HG03469 (cell line): ENCODE measurements around the gene NMNAT2.
A peak's percentile ranks its signal among the peaks of the same experiment; 100 is the strongest.
"Not testable (repeated sequence)": the region's sequence is repeated elsewhere in the genome, so short reads cannot be mapped to it uniquely, and the experiment has no call there.

ENCODE experiments used
- ATAC-seq: cut with Tn5 transposase; IDR thresholded peaks from one replicate; pipeline ENCODE4 v1.9.1; 2021; ENCODE audit warnings: mild to moderate bottlenecking, moderate library complexity, moderate number of reproducible peaks; ENCODE audit not compliant: unreplicated experiment

NMNAT2 gene

DNA sequence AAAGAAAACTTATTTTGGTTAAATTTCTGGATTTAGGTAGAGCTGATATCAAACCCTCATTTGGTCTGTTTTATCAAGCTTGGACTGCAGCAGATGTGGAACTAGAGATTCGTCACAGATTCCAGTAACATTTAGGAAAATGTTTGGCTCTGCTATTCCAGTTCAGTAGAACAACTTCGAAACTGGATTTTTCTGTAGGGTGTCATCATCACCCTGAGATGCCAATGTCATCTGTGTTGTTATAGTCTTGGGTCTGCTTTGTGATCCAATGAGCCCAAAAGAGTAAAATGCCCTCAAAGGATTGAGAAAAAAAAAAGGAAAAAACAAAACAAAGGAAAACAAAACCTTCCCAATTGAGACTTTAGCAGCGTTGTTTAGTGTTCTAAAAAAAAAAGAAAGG lies 176.7 kb downstream of the NMNAT2 start:
- no peak for ATAC-seq

DNA sequence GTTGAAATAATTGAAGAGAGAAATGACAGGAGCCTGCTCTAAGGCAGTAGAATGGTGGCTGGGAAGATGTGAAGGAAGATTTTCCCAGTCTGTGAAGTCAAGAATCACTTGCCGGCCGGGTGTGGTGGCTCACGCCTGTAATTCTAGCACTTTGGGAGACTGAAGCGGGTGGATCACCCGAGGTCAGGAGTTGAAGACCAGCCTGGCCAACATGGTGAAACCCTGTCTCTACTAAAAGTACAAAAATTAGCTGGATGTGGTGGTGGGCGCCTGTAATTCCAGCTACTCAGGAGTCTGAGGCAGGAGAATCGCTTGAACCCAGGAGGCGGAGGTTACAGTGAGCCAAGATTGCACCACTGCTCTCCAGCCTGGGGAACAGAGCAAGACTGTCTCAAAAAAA lies 177.3 kb downstream of the NMNAT2 start:
- not testable (repeated sequence) for ATAC-seq

DNA sequence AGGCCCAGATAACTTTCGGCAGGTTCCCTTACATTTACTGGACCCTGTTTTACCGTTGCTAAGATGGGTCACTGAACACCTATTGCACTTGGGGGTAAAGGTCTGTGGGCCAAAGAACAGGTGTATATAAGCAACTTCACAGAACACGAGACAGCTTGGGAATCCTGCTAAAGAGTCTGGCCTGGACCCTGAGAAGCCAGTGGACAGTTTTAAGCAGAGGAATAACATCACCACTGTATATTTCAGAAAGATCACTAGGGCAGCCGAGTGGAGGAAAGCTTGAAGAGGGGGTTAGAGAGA lies 177.7 kb downstream of the NMNAT2 start:
- no peak for ATAC-seq

DNA sequence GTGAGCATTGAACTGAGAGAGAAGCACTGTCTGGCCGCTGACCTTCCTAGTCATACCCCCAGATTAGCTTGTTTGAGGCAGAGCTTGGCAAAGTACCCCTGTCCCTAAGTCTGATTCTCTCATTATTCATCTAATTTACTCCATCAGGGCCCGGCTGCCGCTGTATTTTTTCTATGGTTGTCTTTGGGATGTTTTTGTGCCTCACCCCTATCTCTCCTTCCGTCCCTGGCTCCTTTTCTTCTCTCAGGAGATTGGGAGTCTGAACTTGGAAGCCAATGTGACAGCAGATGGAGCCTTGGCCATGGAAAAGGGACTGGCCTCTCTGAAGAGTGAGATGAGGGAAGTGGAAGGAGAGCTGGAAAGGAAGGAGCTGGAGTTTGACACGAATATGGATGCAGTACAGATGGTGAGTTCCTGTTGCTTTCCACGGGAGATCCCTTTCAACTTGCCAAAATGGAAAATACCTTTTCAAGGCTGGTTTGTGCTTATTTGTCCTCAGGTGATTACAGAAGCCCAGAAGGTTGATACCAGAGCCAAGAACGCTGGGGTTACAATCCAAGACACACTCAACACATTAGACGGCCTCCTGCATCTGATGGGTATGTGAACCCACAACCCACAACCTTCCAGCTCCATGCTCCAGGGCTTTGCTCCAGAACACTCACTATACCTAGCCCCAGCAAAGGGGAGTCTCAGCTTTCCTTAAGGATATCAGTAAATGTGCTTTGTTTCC lies 178.2 kb downstream of the NMNAT2 start:
- ATAC-seq: no peak

DNA sequence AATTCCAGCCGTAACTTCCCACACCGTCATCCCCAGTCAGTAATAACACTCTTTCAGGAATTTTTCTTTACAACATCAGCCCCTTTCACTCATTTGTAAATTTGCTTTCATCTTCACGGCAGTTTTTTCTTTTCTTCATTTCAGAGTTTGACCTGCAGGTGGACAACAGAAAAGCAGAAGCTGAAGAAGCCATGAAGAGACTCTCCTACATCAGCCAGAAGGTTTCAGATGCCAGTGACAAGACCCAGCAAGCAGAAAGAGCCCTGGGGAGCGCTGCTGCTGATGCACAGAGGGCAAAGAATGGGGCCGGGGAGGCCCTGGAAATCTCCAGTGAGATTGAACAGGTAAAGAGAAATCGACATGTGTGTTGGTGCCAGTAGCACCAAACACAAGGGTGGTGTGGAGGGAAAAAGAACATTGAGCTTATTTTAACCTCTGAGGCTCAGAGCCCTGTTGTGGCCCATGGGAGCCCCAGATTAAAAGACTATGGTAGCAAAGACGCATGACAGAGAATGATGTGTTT lies 178.9 kb downstream of the NMNAT2 start:
- no peak for ATAC-seq

DNA sequence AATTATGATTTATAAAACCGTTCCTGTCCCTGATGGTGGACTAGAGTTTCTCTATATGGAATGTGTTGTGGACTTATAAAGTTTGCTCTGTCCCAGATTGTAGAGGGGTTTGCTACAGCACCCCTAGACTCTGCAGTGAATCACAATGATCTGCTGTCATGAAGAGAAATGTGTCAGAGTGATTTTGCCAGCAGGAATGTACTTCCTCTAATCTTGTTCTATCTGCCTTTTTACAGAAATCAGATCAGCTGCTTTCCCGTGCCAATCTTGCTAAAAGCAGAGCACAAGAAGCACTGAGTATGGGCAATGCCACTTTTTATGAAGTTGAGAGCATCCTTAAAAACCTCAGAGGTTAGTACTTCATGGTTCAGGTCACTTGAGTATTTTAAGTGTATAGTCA lies 180.1 kb downstream of the NMNAT2 start:
- no peak for ATAC-seq

DNA sequence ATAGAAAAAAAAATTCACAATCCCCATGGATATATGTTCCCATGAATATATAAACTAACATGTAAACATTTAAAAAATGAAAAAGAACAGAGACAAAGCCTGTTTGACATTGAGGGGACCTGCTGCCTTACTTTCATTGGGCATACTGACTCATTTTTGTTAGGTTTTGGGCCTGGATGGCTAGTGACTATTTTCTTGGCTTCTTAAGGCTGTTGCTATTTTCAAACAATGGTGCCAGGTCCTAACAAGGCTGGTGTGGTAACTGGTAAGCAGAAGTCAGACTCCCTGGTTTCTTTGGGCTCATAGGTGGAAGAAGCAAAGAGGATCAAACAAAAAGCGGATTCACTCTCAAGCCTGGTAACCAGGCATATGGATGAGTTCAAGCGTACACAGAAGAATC lies 181.1 kb downstream of the NMNAT2 start:
- ATAC-seq: no peak

DNA sequence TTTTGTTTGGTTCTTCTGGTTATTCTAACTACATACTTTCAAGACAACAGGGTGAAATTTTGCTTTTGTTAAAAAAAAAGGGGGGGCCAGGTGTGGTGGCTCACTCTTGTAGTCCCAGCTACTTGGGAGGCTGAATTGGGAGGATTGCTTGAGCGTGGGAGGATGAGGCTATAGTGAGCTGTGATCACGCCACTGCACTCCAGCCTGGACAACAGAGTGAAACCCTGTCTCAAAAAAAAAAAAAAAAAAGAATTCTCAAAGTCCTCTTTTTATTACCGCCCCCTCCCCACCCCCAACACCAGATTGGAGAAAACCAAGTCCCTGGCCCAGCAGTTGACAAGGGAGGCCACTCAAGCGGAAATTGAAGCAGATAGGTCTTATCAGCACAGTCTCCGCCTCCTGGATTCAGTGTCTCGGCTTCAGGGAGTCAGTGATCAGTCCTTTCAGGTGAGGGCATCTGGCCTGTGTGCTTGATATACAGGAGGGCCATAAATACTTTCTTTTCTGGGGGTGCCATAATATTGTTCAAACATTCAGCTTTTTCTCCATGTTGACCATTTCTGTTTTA lies 181.9 kb downstream of the NMNAT2 start:
- ATAC-seq: no peak

DNA sequence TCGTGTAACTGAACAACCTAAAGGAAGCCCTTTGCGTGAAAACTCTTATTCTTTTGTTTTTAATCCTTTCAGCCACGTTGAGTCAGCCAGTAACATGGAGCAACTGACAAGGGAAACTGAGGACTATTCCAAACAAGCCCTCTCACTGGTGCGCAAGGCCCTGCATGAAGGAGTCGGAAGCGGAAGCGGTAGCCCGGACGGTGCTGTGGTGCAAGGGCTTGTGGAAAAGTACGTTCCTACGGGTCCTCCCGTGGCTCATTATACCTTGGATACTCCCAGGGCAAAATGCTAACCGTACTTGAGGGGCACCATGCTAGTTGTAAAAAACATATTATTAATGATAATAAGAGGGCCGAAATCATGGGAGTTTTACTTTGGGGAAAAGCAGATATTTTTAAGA lies 182.7 kb downstream of the NMNAT2 start:
- ATAC-seq: no peak

DNA sequence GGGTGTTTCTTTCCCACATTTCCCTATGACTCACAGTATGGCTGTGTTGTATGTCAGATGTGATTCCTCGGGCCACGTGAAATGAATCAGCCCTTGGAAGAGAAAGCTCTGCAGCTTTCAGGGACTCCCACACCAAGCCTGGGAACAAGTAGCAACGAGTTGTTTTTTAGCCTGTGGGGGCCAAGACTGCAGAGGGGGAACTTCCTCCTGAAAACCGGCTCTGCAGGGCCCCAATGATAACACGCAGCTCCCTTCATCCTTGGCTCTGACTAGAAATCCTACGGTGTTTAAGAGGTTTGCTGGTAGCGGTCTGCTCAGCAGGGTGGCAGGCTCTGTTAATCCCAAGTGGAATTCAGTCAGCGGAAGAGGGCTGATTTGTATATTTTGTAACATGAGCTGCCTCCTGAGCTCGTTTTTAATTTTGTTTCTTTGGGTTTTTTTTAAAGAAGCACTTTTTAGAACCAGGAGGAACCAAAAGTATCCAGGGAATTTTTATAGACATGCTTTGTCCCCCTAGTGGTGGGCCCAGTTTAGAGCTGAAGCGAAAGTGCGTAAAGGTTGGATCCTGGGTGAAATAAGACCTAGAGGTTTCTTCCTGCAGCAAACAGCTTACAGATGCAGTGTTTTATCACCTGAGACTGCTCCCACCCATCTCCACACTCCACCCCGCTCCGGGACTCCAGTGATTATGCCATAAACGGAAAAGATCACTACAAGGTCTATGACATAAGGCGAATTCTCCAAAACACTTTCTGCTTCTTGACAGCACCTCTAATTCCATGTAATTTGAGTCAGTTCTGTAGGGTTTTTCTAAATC lies 183.3 kb downstream of the NMNAT2 start:
- no peak for ATAC-seq

DNA sequence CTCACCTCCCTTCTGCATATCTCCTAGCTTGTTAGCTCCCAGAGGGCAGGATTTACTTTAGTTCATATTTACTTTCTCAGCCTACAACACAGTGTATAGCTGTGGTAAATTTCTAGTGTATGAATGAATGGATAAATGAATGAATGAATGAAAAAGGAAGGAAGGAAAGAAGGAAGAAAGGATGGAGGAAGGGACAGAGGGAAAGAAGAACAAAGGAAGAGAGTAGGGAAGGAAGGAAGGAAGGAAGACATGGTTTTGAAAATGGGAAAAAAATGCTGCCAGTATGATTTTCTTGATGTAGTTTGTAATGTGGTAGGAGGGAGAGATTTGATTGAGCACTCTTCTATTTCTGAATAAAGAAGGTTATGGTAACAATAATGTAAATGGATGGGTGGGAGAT lies 185.1 kb downstream of the NMNAT2 start:
- ATAC-seq: no peak

DNA sequence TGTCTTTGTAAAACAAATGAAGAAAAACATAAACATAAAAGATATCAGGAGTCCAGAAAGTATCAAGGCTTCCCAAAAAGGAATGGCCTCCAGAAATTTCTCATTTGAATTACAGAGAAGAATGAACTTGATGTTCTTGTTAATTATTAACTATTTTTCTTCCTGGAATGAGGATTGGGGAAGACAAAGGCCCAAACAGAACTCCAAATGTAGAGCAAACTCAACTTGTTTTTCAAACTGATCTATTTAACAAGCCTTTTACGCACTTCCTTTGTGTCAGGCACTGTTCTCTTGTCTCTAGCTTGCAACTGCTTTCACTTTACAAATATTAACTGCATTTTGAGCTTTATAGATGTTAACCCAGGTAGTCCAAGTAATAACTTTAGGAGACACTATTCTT lies 186.6 kb downstream of the NMNAT2 start:
- no peak for ATAC-seq

DNA sequence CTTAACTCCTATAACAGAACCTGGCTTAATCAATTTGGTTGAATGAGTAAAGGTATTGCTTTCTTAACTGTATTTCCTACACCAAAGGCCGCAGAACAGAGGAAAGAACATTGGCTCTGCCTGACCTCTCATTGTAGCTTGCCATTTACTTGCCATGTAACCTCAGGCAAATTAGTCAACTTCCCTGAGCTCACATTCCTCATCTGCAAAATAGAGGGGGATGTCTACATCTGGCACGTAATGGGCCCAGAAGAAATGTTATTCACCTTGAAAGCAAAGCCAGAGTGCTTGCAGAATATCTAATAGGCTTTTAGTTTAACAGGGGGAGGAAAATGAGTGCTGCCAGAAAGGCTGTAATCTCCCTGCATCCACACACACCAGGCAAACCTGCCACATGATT lies 187.8 kb downstream of the NMNAT2 start:
- ATAC-seq: no peak

DNA sequence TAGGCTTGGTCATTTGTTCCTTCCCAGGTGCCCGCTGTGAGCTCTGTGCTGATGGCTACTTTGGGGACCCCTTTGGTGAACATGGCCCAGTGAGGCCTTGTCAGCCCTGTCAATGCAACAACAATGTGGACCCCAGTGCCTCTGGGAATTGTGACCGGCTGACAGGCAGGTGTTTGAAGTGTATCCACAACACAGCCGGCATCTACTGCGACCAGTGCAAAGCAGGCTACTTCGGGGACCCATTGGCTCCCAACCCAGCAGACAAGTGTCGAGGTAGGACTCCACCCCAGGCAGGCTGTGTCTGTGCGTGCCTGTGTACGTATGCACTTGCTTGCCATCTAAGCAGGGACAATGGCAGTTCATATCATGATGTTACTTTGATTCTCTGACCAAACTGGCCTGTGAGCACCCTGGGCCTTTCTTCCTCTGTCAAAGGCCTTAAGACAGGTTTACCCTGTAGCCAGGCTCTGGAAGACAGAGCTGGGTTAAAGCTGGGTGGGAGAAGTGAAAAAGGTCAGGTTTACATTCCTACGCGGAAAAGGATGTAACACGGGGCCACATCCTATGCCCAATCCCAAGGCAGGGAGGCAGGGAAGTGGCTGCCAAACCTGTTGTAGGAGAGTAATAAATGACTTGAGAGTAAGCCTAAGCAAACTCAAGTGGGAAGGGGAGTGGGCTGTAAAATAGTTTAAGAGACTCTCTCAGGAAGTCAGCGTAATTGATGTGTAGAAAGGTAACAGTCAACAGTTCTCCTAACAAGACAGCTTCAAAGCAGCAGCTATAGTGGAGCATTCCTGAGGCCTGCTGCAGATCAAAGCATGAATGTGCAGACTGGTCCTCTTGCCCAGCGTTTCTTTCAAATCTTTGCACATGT lies 189.6 kb downstream of the NMNAT2 start:
- ATAC-seq: no peak

DNA sequence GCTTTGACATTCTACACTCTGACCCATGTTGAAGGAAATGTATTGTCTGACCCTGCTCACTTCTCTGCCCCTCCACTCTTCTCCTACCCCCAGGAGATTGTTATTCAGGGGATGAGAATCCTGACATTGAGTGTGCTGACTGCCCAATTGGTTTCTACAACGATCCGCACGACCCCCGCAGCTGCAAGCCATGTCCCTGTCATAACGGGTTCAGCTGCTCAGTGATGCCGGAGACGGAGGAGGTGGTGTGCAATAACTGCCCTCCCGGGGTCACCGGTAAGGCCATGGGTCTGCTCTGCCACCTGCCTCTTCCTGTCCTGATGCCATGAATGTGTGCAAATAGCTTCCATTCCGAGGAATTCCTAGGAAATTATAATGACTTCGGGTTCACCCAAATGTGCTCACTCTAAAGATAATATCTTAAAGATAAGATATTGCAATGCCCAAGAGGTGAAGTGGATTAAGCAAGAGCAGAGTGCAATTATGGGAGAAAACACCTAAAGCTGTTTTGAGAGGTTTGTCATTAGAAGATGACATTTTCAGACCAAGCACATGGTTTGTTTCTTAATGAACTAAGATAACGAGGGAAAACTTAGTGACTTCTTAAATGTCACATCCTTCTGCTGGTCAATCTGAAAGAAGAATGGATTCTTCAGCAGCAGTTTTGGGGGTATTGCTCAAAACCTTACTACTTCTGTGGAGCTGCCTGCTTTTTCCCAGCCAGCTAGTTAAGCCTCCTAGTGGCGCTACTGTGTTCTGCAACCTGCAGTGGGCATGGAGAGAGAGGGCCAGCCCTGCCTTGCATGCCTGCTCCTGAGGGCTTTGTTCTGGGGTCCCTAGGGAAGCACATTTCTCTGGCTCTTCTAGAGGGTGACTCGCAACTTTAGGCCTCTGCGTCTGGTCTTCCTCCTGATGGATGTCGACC lies 190.5 kb downstream of the NMNAT2 start:
- peak; percentile 52 for ATAC-seq

DNA sequence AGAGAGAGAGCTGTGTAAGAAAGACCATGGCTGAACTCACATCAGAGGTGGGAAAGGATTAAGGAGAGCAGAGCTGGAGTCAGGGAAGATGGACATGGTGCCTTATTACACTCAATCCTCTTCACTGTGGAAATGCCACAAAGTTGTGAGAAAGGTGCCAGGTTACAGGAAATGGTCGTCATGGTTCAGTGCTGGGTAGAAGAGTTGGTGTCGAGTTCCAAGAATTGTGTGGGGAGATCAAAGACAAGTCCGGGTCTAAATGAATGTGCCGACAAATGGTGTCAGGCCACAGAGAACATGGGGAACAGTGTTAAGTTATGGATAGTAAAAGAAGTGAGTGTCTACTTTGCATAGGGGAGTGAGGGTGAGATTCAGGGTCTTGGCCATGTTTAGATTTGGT lies 191.2 kb downstream of the NMNAT2 start:
- no peak for ATAC-seq

DNA sequence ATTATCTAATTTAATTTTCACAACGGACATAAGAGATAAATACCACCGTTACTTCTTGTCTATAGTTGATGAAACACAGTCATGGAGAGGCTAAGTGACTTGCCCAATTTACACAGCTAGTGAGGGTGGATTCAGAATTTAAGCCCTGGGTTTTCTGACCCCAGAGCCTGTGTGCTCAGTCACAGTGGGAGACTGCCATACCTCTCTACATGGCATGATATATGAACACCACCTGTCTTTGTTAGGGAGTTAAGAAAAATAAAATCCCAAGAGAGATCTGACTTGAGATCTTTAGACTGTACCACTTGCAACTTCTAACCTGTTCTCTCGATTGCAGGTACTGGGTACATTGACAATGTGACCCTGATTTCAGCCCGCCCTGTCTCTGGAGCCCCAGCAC lies 191.8 kb downstream of the NMNAT2 start:
- no peak for ATAC-seq

DNA sequence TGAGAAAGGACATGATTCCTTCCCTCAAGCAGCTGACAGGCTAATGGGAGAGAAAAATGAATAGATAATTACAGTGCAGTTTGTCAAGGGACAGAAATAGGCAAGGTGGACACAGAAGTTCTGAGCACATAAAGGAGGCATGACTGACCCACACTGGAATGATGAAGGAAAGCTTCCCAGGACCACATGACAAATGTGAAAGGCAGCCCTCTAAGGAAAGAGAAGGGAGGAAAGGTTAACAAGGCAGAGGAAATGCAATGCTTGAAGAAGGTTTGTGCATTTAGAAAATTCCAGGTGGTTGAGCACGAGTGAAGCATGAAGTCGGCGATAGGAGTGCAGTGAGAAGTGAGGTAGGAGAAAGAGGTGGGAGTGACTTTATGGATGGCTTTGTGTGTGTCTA lies 194.7 kb downstream of the NMNAT2 start:
- ATAC-seq: no peak

DNA sequence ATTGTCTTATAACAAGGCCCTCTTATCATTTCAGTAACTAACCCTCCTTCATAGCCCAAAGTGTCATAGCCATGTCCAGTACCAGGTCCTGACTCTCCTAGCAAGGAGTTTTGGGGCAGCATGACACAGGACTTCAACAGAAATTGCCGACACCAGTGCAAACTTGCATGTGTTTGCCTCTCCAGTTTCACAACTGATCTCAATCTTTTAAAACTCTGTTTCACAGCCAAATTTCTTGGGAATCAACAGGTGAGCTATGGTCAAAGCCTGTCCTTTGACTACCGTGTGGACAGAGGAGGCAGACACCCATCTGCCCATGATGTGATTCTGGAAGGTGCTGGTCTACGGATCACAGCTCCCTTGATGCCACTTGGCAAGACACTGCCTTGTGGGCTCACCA lies 195.3 kb downstream of the NMNAT2 start:
- ATAC-seq: no peak

DNA sequence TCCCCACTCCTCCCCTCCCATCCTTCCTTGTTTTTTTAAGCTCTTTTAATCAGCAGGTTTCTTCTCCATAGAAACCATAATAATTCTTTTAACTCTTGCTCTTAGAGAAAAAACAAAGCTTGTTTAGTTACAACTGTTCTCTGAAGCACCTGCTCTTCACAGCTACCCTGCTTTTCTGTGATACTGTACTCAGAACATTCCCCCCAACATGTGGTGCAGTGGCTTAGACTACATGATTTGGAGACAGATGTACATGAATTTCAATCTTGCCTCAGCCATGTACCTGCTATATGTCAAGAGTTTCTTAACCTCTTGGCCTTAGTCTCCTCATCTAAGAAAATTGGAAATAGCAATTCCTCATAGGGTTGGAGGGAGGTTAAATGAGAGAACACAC lies 198.6 kb downstream of the NMNAT2 start:
- ATAC-seq: no peak
